Ovary (tissue), 9 donors: ENCODE results near the gene CFDP1. TPM values are rescaled to one million over a fixed set of nuclear protein-coding genes. Genes with fewer than 3 reads are reported as not detected.

Experiments used
- DNase-seq, 5 donors: peaks; one replicate each; pipeline ENCODE4 v3.0.0-alpha.2; 2019 to 2020
- H3K27ac ChIP-seq, 2 donors: fragments of 200-600 bp; one replicate each; pipeline versions ENCODE4 v1.5.1 to v1.8.0; 2019 to 2022
- H3K27me3 ChIP-seq: fragments of 200-600 bp; one replicate; pipeline ENCODE4 v1.8.0; 2022
- H3K36me3 ChIP-seq: fragments of 200-600 bp; sonication (generic); one replicate; pipeline ENCODE4 v1.5.1; 2019
- H3K4me1 ChIP-seq: one replicate; pipeline ENCODE4 v1.8.1; 2013; ENCODE audit warnings: mild to moderate bottlenecking, moderate library complexity; ENCODE audit not compliant: insufficient read depth
- H3K4me3 ChIP-seq: fragments of 200-600 bp; sonication (generic); one replicate; pipeline ENCODE4 v1.5.1; 2017
- H3K9me3 ChIP-seq, 2 donors: fragments of 200-600 bp in 1 of 2; sonication (generic) in 1 of 2; one replicate each; pipeline versions ENCODE4 v1.5.1 to v1.8.1; 2013 to 2019; ENCODE audit warnings: mild to moderate bottlenecking in 1 of 2, moderate library complexity in 1 of 2
- CTCF ChIP-seq, 3 donors: fragments of 450-650 bp in 2 of 3; fragments of 200-600 bp in 1 of 3; IDR thresholded peaks; one replicate each; pipeline versions ENCODE4 v1.5.1 to v1.8.0; 2016 to 2022; ENCODE audit warnings: antibody characterized with exemption in 3 of 3, mild to moderate bottlenecking in 1 of 3
- EP300 ChIP-seq: sonication (generic); formaldehyde crosslinking; IDR thresholded peaks from one replicate; pipeline ENCODE4 v1.6.1; 2017; ENCODE audit warnings: antibody characterized with exemption
- POLR2A ChIP-seq: fragments of 450-650 bp; IDR thresholded peaks from one replicate; pipeline ENCODE4 v1.6.1; 2017; ENCODE audit warnings: antibody characterized with exemption, mild to moderate bottlenecking, moderate library complexity
- WGBS, 3 donors: extraction: QIAGEN DNeasy Blood & Tissue Kit in 1 of 3; methylation state at CpG; one replicate each; pipeline versions ENCODE4 v1.1.5 to v1.1.7; 2013 to 2017; 5-methylcytosine and 5-hydroxymethylcytosine counted together
- intact Hi-C, 4 donors: fragments of 100-400 bp; cut with DNase I; formaldehyde crosslinking; loops; one replicate each; pipeline versions ENCODE4 v1.11.0 to v1.15.1; 2022 to 2023
- polyA plus RNA-seq, 2 donors: library from polyadenylated mRNA; stranded (reverse); fragments of 200-250 nt in 1 of 2; fragments of 350-450 nt in 1 of 2; fragmentation: Illumina TruSeq in 1 of 2; extraction: RNeasy Lipid Tissue Mini Kit (QIAGEN cat#74804) in 1 of 2; gene quantifications; one replicate each; pipeline ENCODE4 v1.2.3, GENCODE V29; 2013 to 2014
- total RNA-seq, 7 donors: library from RNA; depleted of rRNA in 2 of 7; stranded (reverse); fragments of >200 nt in 2 of 7; fragmentation: NEBNext Ultra II Directional in 3 of 7; extraction: Animal tissue kit (Norgen Biotek cat#: 25700) in 3 of 7; gene quantifications; one replicate each; pipeline versions ENCODE4 v1.1.0 to v1.2.4, GENCODE V29; 2016 to 2023
- donor health status: DM: no; HTN: no; CAD: no; lungs with moderate emphysema.
- donor health status: DM: no; HTN: no; CAD: no.
- donor health status: Bipolar disorder and iron deficiency.
- donor health status: DM: yes; HTN: yes; CAD: no.
- donor health status: DM: no; HTN: no; CAD: no.
- donor health status: DM: yes; HTN: yes; CAD: no.

The CFDP1 gene
- total and polyA plus RNA-seq, 9 donors: 67.0 to 173 (median 73.0) TPM

GRCh38 chr16:75385507-75386152 is 47.7 kb downstream of the CFDP1 start:
- DNase-seq: no peak
- H3K27ac ChIP-seq: no peak overlapping the region
- H3K9me3 ChIP-seq: no peaks in the 10 kb centered on the region
- no peak overlapping the region for H3K4me3 ChIP-seq
- no peaks in the 10 kb centered on the region for H3K4me1 ChIP-seq
- intact Hi-C loops: loop anchor here (2.0 to 5.0 kb wide), 2 partner anchors 151 to 153 kb away; no protein-coding TSS in a partner anchor
- 25 to 27% (median 25%) methylated on average over 5 of the region's 5 CpGs for WGBS, 3 donors
- TF ChIP-seq POLR2A (no peak), CTCF (IDR thresholded peaks at IDR 0.05) (peak; percentile 48 to 88 (median 74)), EP300 (no peak)
- H3K27me3 ChIP-seq: no peaks in the 10 kb centered on the region
- no peaks in the 10 kb centered on the region for H3K36me3 ChIP-seq

DNA sequence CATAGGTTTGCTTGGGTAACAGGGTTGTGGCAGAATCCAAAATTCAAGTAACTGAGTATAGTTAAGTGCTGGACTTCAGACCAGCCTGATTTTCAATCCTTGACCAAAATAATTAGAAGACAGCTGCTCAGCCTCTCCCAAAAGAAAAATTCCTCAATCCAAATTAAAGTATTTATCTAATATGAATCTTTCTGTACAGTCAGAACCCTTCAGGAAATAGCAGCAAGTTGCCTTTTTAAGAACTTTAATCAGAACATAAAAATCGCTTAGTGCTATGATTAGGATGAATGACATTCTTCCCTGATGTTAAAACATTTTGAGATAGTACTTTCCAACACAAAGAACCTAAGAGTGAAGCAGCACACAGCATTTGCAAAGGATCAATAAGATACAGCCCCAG is 50.2 kb downstream of the CFDP1 start:
- no peaks in the 10 kb centered on the region for H3K9me3 ChIP-seq
- H3K4me1 ChIP-seq: no peaks in the 10 kb centered on the region
- intact Hi-C loops: no loop called here
- no peak overlapping the region for H3K4me3 ChIP-seq
- no peaks in the 10 kb centered on the region for H3K36me3 ChIP-seq
- no peak for DNase-seq
- WGBS, 3 donors: 72 to 84% (median 75%) methylated on average over 1 of the region's 1 CpG
- TF ChIP-seq CTCF (IDR thresholded peaks at IDR 0.05) (no peak), POLR2A (no peak), EP300 (no peak)
- H3K27me3 ChIP-seq: no peaks in the 10 kb centered on the region
- H3K27ac ChIP-seq: no peak overlapping the region

DNA sequence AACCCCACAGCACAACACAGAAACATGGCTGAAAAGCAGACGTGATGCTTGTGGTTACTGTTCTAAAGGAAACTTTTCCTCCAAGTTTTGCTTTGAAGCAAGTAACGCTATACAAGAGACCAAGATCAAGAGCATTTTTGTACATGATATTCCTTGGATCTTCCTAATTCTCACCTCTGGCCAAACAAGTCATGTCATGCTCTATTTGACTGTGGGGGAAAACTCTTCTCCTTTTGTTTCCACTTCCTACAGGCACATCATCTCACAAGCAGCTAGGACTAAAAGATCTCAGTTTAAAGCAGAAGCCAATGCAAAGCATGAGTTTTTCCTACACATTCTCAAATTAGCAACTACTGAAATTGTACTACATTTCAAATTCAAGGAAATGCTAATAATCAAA is 50.7 kb downstream of the CFDP1 start:
- no peak for DNase-seq
- no peaks in the 10 kb centered on the region for H3K27me3 ChIP-seq
- TF ChIP-seq EP300 (no peak), POLR2A (no peak), CTCF (IDR thresholded peaks at IDR 0.05) (no peak)
- no peaks in the 10 kb centered on the region for H3K36me3 ChIP-seq
- intact Hi-C loops: no loop called here
- 75 to 90% (median 89%) methylated on average over 2 of the region's 2 CpGs for WGBS, 3 donors
- H3K9me3 ChIP-seq: no peaks in the 10 kb centered on the region
- no peak overlapping the region for H3K27ac ChIP-seq
- H3K4me1 ChIP-seq: peaks cover 4% of the 10 kb centered on the region
- H3K4me3 ChIP-seq: no peak overlapping the region

DNA sequence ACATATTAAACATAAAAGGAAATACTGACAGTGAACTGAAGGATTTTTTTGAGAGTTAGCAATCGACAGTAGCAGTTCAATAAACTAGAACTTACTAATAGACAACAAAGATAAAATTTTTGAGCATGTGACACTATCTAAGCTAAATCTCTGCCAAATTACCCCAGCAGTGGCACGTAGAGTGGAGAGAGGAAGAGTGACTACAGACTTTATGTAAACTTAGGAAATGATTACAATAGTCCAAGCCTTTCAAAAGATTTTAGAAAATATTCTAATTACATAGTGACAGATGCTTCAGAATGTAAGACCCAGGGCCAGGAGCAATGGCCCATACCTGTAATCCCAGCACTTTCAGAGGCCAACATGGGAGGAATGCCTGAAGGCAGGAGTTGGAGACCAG is 52.4 kb downstream of the CFDP1 start:
- no peak overlapping the region for H3K4me3 ChIP-seq
- no peaks in the 10 kb centered on the region for H3K27me3 ChIP-seq
- no peak overlapping the region for H3K27ac ChIP-seq
- intact Hi-C loops: no loop called here
- no peak for TF ChIP-seq POLR2A
- TF ChIP-seq EP300: no peak
- no peak for TF ChIP-seq CTCF (IDR thresholded peaks at IDR 0.05)
- peaks cover 5% of the 10 kb centered on the region for H3K4me1 ChIP-seq
- no peaks in the 10 kb centered on the region for H3K36me3 ChIP-seq
- no peaks in the 10 kb centered on the region for H3K9me3 ChIP-seq
- 68 to 74% (median 68%) methylated on average over 2 of the region's 2 CpGs for WGBS, 3 donors
- DNase-seq: no peak
